Kidney tubule cell (primary cell): ENCODE measurements around the gene ARID5A.

Source experiments
- DNase-seq: peaks from one replicate; pipeline ENCODE4 v3.0.0-alpha.2; 2018; ENCODE audit warnings: low spot score

Gene ARID5A

GRCh38 chr2:96507957-96508520 lies 28.5 kb upstream of the ARID5A start:
- DNase-seq: peak; percentile 73

- no peak for DNase-seq
These were observed 27.9 kb upstream of the ARID5A start for GRCh38 chr2:96508521-96509113.

GRCh38 chr2:96509114-96509846 lies 27.3 kb upstream of the ARID5A start:
- peak; percentile 89 for DNase-seq

GRCh38 chr2:96509847-96510230 lies 26.7 kb upstream of the ARID5A start:
- no peak for DNase-seq

- no peak for DNase-seq
These were observed 25.5 kb upstream of the ARID5A start for GRCh38 chr2:96510931-96511595.

- no peak for DNase-seq
These were observed 24.7 kb upstream of the ARID5A start for GRCh38 chr2:96511851-96512250.

GRCh38 chr2:96512341-96512740 lies 24.2 kb upstream of the ARID5A start:
- no peak for DNase-seq

GRCh38 chr2:96514521-96514920 lies 22.0 kb upstream of the ARID5A start:
- peak; percentile 35 for DNase-seq

GRCh38 chr2:96517079-96517478 lies 19.5 kb upstream of the ARID5A start:
- DNase-seq: no peak

- no peak for DNase-seq
These were observed 16.3 kb upstream of the ARID5A start for GRCh38 chr2:96520231-96520630.

GRCh38 chr2:96520697-96521096 lies 15.9 kb upstream of the ARID5A start:
- DNase-seq: no peak

- no peak for DNase-seq
These were observed 15.3 kb upstream of the ARID5A start for GRCh38 chr2:96521219-96521618.

- DNase-seq: no peak
These were observed 14.0 kb upstream of the ARID5A start for GRCh38 chr2:96522304-96523203.

- no peak for DNase-seq
These were observed 12.7 kb upstream of the ARID5A start for GRCh38 chr2:96523659-96524481.

GRCh38 chr2:96524482-96525210 lies 11.9 kb upstream of the ARID5A start:
- no peak for DNase-seq

GRCh38 chr2:96525211-96525507 lies 11.4 kb upstream of the ARID5A start:
- DNase-seq: no peak

GRCh38 chr2:96526101-96526591 lies 10.4 kb upstream of the ARID5A start:
- DNase-seq: no peak

GRCh38 chr2:96526615-96527285 lies 9.8 kb upstream of the ARID5A start:
- DNase-seq: no peak

- DNase-seq: no peak
These were observed 9.1 kb upstream of the ARID5A start for GRCh38 chr2:96527286-96528005.
